WI38 (cell line): ENCODE data around the gene ME1.

Experiments used
- H3K4me3 ChIP-seq: 2 replicates; pipeline ENCODE4 v1.5.1; 2011; ENCODE audit warnings: low read depth, mild to moderate bottlenecking, control low read depth, low read length
- TF ChIP-seq, protein P1 (sequence below): IDR thresholded peaks from 2 replicates; pipeline ENCODE4 v1.5.1; 2012; ENCODE audit warnings: low read depth, mild to moderate bottlenecking, control low read depth, low read length

ME1 gene

DNA sequence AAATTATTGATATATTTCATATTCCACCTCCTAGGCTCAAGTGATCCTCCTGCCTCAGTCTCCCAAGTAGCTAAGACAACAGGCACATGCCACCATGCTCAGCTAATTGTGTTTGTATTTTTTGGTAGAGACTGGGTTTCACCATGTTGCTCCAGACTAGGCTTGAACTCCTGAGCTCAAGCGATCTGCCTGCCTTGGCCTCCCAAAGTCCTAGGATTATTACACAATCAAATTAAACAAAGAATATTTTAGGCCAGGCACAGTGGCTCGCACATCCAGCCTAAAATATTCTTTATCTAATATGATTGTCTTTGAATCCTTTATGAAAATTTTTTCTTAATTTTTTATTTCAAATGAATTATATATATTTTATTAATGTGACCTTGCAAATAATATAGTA, 17.8 kb downstream of the ME1 start:
- TF ChIP-seq, protein P1, sequence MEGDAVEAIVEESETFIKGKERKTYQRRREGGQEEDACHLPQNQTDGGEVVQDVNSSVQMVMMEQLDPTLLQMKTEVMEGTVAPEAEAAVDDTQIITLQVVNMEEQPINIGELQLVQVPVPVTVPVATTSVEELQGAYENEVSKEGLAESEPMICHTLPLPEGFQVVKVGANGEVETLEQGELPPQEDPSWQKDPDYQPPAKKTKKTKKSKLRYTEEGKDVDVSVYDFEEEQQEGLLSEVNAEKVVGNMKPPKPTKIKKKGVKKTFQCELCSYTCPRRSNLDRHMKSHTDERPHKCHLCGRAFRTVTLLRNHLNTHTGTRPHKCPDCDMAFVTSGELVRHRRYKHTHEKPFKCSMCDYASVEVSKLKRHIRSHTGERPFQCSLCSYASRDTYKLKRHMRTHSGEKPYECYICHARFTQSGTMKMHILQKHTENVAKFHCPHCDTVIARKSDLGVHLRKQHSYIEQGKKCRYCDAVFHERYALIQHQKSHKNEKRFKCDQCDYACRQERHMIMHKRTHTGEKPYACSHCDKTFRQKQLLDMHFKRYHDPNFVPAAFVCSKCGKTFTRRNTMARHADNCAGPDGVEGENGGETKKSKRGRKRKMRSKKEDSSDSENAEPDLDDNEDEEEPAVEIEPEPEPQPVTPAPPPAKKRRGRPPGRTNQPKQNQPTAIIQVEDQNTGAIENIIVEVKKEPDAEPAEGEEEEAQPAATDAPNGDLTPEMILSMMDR = no peak
- no peak overlapping the region for H3K4me3 ChIP-seq

DNA sequence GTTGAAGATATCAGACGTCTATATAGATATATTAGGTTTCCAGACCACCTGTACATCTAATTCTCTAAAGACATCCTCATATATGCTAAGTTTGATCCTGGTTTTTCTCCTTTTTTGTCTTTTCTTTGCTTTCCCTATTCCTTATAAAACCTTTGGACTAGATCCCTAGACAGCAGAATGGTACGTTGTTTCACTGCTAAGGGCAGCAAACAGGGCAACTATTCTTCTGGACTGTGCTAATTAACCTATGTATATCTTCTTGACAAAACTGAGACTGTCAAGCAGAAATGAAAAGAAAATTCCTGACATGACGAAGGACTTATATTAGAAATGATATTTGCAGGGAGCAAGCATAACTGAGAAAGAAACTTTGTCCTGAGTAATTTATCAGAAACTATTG, 19.1 kb downstream of the ME1 start:
- TF ChIP-seq, protein P1 = no peak
- H3K4me3 ChIP-seq = no peak overlapping the region

DNA sequence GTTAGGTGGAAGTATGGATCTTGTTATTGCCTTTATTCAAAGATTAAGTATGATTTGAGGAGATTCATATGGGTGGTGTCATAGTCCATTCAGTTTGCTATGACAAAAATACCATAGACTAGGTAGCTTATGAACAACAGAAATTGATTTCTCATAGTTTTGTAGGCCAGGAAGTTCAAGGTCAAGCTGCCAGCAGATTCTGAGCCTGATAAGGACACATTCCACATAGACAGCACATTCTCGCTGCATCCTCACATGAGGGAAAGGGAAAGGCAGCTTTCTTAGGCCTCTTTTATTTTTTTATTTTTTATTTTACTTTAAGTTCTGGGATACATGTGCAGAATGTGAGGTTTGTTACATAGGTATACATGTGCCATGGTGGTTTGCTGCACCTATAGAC, 27.7 kb downstream of the ME1 start:
- no peak overlapping the region for H3K4me3 ChIP-seq
- TF ChIP-seq, protein P1 = no peak

DNA sequence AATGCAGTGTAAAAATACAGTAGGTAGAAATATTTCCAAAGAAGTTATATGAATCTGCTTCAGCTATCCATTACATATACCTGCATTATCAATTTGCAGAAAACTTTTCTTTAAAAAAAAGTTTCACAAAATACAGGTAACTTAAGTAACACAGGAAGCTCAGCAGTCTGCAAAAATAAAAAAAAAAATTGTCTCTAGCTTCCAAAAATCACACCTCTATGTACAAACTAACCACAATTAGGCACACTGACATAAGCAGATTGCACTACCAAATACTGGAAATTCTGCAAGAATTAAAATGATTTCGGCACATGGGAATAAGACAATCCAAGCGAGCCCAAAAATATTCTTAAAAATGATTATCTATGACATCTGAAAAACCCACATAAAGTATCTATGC, 41.2 kb downstream of the ME1 start:
- TF ChIP-seq, protein P1 = no peak
- no peak overlapping the region for H3K4me3 ChIP-seq

DNA sequence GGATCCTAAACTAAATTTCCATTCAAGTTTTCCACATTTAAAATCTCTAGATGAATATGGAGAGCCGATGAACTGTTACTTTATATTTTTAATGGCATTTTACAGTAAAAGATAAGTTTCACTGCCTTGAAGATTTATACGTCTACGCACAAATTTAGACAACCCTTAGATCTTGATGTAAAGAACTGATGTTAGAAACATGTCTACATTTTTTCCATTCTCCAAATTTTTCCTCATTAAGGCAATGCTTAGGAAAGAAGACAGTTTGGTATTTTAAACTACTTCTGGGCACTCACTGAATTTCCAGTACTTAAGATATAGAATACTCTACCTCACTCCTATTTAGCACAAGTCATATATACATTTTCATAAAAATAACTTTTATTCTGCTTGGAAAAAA, 45.4 kb downstream of the ME1 start:
- TF ChIP-seq, protein P1 = no peak
- H3K4me3 ChIP-seq = no peak overlapping the region

DNA sequence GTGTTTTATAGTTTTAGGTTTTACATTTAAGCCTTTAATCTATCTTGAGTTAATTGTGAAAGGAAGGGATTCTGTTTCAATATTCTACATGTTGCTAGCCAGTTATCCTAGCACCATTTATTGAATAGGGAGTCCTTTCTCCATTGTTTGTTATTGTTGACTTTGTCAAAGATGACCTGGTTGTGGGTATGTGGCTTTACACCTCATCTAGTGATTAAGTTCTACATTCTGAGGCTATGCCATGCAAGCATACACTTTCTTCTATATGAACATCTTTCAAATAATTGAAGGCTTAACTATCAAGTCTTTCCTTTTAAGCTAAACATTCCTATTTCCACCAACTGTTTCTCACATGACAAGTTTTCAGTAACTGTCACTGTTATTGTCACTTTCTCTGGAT, 46.1 kb downstream of the ME1 start:
- TF ChIP-seq, protein P1 = no peak
- no peak overlapping the region for H3K4me3 ChIP-seq

DNA sequence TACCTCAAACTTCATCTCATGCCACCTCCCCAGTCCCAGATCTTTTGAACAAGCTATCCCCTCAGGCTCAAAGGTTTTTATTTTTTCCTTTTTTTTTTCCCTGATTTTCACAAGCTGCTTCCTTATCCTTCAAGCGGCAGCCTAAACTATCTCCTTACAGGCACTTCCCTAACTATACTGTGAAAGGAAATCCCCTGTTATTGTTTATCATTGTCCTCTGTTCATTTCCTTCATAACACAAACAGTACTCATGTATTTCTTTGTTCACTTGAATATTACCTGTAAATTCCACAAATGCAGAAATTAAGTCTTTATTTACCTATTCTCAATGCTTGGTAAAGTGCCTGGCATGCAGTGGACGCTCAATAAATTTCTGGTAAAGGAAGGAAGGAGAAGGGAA, 48.9 kb downstream of the ME1 start:
- no peak overlapping the region for H3K4me3 ChIP-seq
- TF ChIP-seq, protein P1 = no peak
